AG20443 (cell line): ENCODE measurements around the gene HLCS.
A peak's percentile ranks its signal among the peaks of the same experiment; 100 is the strongest.
"Not testable (repeated sequence)": the region's sequence is repeated elsewhere in the genome, so short reads cannot be mapped to it uniquely, and the experiment has no call there.

Source experiments
- DNase-seq: peaks from one replicate; pipeline ENCODE4 v3.0.0; 2012; ENCODE audit warnings: low spot score, mixed read lengths

HLCS gene

DNA sequence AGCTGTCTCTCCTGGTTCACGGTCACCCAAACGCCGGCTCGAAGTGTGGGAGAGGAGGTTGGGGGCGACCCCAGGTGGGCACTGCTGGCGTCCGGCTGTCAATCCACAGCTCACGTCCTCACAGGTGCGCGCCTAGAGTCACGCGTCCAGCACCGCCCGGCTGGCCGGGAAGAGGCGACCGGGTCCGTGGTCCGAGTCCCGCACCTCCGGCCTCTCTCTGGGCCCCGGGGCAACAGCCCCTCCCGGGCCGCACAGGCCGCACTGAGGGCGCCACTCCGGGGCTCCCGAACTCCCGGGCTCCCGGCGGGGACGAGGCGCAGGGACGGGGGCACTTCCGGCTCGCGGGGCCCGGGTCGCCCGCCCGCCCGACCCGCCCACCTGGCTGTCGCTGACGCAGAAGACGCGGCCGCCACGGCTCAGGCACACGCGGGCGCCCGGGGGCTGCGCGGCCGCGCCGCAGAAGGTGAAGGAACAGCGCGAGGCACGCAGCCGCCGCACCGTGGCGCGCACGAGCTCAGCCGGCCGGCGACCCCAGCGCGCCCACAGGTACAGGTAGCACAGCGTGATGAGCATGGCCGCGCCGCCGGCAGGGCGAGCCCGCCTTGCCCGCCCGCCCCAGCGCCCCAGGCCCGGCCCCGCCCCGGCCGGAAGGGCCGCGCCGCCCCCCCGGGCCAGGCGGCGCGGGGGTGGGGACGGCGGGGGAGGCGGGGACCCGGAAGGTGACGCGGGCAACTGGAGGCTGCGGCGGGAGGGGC, at the start of gene HLCS:
Gene HLCS, minus strand, starts transcription at position 604 of the 755 bp plus-strand sequence. Its CDS starts 31 bp downstream, at position 573.
- peak; percentile 96 for DNase-seq

DNA sequence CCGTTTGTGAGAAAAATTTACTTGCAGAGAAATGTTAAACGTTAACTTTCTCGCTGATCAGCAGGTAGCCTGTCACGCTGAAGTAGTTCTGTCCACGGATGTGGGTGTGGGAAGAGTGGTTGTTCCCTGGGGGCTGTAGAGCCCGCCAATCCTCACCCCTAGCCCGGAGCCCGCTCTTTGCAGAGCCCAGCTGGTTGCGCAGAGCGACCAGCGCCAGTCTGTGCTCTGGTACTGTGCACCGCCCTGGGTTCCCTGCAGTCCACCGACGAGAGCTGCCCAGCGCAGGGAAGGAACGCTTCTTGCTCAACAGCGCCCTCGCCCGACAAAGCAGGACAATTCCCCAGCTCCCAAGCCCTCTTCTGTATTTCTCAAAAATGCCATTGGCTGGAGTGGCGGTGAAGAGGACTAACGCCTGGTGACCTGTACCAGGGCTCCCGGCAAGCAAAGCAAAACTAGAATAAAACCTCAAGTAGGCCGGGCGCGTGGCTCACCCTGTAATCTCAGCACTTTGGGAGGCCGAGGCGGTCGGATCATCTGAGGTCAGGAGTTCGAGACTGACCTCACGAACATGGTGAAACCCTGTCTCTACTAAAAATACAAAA, 43.4 kb upstream of the HLCS start:
- peak; percentile 95 for DNase-seq

DNA sequence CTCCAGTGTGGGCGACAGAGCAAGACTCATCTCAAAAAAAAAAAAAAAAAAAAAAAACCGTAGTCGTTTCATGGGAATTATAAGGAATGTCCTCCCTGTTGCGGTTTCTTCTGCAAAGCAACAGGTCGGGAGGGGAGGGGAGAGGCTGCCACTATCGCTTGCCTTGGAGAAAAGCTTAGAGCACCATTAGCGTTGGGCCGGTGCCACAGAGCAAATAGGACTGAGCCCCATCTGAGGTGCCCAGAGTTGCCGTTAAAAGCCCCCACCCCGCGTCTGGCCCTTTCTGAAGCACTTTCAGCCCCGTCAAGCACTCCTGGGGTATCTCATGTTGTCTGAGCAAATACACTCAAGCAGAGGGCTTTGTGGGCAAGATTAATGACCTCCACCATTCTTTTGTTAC, 42.3 kb upstream of the HLCS start:
- no peak for DNase-seq

DNA sequence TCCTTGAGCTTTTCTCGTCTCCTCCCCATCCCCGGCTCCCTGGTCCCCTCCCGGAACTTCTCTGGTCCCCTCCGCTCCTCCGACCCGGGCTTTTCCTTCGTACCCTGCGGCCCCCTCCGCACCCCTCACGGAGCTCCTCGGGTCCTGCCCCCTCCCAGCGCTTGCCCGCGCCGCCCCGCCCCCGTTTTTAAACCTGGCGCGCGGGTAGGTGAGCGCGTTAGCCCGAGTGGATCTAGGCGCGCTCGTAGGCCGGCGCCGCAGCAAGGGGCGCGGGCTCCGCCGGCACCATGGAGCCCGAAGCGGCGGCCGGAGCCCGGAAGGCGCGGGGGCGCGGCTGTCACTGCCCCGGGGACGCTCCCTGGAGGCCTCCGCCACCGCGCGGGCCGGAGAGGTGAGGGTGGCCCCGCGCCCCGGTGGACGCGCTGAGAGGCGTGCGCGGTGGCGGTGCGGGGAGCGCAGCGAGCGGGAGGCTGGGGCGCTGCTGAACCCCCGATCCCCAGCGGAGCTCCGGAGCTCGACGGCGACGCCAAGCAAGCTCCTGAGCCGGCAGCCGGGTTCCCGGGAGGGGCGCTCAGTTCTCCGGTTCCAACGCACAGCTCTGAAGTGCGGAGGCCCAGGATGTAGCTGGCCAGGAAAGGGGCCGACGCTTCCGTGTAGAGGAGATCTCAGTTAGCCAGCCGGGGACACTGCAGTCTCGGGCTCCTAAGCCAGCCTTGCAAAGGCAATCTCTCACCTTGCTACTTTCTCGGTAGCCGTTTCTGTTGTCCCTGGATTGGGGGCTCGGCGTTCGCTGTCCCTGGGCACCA, 40.2 kb upstream of the HLCS start, which contains the start of gene RIPPLY3:
Gene RIPPLY3, plus strand, starts transcription at position 217 of the 806 bp plus-strand sequence. Its CDS starts 71 bp downstream, at position 288.
- peak; percentile 31 for DNase-seq

- DNase-seq = peak; percentile 26
Observed at GRCh38 chr21:37005548-37006485, 39.3 kb upstream of the HLCS start.

DNA sequence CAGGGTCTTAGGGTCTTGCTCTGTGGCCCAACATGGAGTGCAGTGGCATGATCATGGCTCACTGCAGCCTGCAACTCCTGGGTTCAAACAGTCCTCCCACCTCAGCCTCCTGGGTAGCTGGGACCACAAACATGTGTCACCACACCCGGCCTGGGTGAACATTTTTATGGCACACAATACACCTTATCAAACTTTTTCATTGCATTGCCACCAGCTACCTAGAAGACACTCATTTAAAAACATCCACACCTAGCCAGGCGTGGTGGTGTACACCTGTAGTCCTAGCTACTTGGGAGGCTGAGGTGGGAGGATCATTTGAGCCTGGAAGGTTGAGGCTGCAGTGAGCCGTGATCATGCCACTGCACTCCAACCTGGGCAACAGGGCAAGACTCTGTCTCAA, 37.4 kb upstream of the HLCS start:
- DNase-seq = not testable (repeated sequence)

DNA sequence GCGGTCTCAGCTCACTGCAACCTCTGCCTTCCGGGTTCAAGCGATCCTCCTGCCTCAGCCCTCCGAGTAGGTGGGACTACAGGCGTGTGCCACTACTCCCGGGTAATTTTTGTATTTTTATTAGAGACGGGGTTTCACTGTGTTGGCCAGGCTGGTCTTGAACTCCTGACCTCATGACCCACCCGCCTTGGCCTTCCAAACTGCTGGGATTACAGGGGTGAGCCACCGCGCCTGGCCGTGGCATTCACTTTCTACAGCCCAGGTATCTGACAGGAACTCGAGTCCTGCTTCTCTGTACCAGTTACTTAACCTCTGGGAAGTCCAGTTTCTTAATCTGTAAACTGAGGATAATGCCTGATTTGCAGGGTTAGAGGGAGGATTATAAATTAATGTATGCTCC, 36.4 kb upstream of the HLCS start:
- DNase-seq = not testable (repeated sequence)

DNA sequence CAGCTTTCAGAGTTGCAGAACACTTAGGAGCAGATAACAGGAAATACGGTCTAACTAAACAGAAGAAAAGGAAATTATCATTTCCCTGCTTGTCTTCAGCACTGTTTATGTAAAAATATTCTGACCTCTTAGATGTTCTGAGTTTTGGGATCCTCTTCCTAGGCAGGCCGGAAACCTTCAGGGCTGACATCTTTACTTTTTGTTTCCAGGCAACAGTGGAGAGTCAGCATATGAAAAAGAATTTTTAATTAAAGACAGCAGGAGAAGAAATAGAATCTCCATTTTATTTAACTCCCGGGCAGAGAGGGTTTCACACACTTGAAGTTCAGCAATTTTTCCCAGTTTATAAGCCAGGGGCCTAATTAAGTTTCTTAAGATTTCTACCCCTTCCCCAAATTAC, 35.0 kb upstream of the HLCS start:
- peak; percentile 52 for DNase-seq

- DNase-seq = no peak
Observed at GRCh38 chr21:37000381-37000780, 33.9 kb upstream of the HLCS start.

DNA sequence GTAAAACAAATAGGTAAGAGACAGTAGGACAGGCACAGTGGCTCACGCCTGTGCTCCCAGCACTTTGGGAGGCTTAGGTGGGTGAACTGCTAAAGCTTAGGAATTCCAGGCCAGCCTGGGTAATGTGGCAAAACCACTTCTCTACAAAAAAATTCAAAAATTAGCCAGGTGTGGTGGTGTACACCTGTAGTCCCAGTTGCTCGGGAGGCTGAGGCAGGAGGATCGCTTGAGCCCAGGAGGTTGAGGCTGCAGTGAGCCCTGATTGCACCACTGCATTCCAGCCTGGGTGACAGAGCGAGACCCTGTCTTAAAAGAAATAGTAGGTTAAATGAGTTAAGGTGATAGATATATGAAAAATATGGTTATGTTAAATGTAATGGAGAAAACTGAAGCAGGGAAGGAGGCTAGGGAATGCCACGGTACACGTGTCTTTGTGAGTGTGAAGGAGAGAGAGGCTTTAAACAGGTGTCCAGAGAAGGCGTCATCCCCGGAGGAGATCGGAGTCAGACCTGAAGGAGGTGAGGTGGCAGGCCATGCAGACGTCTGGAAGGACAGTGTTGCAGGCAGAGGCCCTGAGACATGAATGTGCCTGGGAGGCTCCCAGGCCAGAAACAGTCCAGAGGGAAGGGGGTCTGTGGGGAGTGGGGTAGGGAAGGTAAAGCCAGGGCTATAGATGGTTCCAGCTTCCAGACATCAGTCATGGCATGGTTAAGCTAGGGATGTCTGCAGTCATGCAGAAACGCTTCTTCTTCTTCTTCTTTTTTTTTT, 32.8 kb upstream of the HLCS start:
- no peak for DNase-seq

- DNase-seq = not testable (repeated sequence)
Observed at GRCh38 chr21:36995285-36995684, 28.8 kb upstream of the HLCS start.

GRCh38 chr21:36994501-36995158, 28.2 kb upstream of the HLCS start:
- no peak for DNase-seq

DNA sequence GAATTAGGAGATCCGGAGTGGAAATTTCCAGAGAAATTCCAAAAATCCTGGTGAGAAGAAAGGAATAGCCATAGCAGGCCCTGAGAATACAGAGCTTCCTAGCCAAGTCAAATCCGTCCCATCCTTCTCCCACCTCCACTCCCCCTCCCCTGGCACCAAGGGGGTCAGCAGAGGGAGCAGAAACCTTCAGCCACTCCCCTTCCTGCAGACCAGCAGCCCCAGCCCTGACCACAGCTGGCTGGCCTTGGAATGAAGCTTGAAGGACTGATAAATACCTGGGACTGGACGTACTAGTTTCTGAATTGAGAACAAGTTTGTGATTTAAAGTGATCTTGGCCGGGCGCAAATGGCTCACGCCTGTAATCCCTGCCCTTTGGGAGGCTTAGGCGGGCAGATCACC, 26.2 kb upstream of the HLCS start:
- no peak for DNase-seq

DNA sequence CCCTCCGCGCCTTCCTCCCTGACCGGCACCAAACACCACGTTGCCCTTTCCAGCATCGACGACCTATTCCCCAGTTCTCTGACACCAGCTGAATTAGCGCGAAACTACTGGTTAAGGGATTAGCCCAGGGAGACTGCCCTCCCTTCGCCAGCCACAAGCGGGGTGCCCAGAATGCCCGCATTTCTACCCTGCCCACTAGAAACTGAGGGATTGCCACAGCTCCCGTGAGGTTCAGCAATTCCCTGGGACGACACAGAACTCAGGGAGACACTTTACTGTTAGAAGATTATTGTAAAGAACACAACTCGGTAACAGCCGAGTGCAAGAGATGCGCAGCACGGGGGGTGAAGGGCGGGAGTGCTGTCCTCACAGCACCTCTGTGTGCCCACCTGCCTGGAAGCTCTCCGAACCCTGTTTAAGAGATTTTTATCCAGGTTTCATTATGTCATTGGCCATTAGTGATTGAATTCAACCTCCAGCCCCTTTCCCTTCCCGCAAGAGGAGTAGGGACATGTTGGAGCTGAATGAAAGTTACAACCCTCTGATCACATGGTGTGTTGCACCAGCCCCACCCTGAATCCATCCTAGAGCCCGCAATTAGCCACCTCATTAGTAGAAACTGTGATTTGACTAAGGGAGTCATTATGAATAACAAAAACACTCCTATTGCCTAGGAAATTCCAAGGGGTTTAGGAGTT, 24.2 kb upstream of the HLCS start:
- DNase-seq = no peak

GRCh38 chr21:36989699-36990507, 23.4 kb upstream of the HLCS start:
- DNase-seq = peak; percentile 100

- not testable (repeated sequence) for DNase-seq
Observed at GRCh38 chr21:36989199-36989698, 22.8 kb upstream of the HLCS start.

- no peak for DNase-seq
Observed at GRCh38 chr21:36988536-36988935, 22.1 kb upstream of the HLCS start.

DNA sequence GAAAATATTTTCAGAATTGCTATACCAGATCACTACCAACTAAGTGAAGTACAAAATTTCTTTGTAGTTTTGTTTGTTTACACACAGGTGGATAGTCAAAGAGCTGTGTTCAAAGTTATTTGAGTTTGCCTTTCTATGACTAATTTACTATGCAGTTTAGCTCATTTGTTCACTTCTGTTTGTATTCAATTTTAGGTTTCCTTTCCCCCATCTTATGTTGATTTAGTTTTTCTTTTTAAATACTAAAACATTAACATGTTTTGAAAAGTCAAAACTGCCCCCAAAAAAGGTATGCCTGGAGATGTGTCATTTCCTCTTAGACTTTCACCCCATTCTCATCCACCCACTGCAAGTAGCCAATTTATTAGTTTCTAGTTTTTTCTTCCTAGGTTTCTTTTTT, 21.4 kb upstream of the HLCS start:
- no peak for DNase-seq
